ENCODE measurements around the gene NCAN.

- no peak for TF ChIP-seq POLR2AphosphoS5 (IDR thresholded peaks at IDR 0.05; ENCODE audit: low read depth, low read length)
- TF ChIP-seq, protein P1, sequence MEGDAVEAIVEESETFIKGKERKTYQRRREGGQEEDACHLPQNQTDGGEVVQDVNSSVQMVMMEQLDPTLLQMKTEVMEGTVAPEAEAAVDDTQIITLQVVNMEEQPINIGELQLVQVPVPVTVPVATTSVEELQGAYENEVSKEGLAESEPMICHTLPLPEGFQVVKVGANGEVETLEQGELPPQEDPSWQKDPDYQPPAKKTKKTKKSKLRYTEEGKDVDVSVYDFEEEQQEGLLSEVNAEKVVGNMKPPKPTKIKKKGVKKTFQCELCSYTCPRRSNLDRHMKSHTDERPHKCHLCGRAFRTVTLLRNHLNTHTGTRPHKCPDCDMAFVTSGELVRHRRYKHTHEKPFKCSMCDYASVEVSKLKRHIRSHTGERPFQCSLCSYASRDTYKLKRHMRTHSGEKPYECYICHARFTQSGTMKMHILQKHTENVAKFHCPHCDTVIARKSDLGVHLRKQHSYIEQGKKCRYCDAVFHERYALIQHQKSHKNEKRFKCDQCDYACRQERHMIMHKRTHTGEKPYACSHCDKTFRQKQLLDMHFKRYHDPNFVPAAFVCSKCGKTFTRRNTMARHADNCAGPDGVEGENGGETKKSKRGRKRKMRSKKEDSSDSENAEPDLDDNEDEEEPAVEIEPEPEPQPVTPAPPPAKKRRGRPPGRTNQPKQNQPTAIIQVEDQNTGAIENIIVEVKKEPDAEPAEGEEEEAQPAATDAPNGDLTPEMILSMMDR (IDR thresholded peaks at IDR 0.05), result no peak
- no peak for TF ChIP-seq TCF7L2 (IDR thresholded peaks at IDR 0.05; ENCODE audit: low read depth, low read length)
- TF ChIP-seq REST (IDR thresholded peaks at IDR 0.05; ENCODE audit: insufficient read depth in 1 of 2, low read depth in 2 of 2, low read length in 1 of 2), result no peak
- no peak for TF ChIP-seq SIN3A (IDR thresholded peaks at IDR 0.05; ENCODE audit: borderline replicate concordance, insufficient read depth, low read depth, low read length)
Measured at GRCh38 chr19:19214159-19214490, 2.4 kb downstream of the NCAN start.
